Measurements from ENCODE around the gene MAST4.

Gene MAST4

DNA sequence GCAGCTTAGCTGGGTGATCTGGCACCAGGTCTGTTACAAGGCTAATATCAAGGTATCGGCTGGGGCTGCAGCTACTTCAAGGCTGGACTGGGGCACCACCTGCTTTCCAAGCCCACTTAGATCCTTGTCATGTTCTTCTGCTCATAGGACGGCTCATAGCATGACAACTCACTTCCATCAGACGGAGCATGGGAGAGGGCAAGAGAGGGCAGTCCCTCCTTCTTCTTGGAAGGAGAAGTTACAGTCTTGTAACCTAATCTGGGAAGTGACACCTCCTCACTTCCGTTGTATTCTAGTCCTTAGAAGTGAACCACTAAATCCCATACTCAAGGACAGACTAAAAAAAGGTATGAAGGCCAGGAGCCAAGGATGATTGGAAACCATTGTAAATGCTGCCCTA is 258.2 kb downstream of the MAST4 start:
- TF ChIP-seq FOXP2 (optimal IDR thresholded peaks at IDR 0.05; ENCODE audit: control extremely low read depth, extremely low read length, insufficient read depth) (no peak), POLR2AphosphoS5 (IDR thresholded peaks at IDR 0.05; ENCODE audit: borderline replicate concordance, low read depth, low read length) (no peak), EZH2 (IDR thresholded peaks at IDR 0.05) (no peak)
- no peaks in the 10 kb centered on the region for H3K9me3 ChIP-seq (ENCODE audit: low read depth, low read length)
- H3K36me3 ChIP-seq (ENCODE audit: insufficient read depth, low read length): no peaks in the 10 kb centered on the region
- no peak overlapping the region for H3K9ac ChIP-seq (ENCODE audit: insufficient read length)
- no peak overlapping the region for H3K27ac ChIP-seq
- H3K4me3 ChIP-seq: no peak overlapping the region
- no peak for DNase-seq (ENCODE audit: low read depth, low spot score)

DNA sequence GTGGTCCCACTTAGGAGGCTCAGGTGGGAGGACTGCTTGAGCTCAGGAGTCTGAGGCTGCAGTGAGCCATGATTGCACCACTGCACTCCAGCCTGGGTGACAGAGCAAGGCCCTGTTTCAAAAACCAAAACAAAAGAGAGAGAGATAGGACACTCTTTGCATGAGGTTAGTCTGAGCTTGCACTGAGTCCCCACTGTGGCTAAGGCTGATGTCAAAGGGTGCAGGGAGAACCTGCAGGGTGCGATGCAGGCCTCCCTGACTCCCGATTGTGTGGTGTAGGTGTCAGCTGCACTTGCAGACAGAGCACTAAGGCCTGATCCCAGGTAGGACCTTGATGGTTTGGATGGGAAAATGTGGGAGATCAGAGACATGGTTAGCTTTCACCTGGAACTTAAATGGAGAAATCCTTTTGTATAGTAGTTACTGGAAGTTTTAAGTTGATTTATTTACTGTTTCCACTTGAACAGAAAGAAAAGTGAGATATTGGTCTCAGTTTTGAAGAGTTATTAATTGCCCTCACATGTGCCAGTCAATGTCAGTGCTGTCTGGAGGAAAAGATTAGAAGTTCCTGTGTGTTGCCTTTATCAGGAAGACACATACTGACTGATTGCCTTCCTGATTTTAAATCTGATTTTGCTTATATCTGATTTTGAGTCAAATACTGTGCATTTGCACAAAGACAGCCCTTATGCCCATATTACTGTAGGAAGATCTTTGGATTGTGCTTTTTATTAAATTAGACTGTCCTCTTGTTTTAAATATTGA is 260.0 kb downstream of the MAST4 start:
- no peak for TF ChIP-seq POLR2AphosphoS5 (IDR thresholded peaks at IDR 0.05; ENCODE audit: borderline replicate concordance, low read depth, low read length)
- no peak for TF ChIP-seq EZH2 (IDR thresholded peaks at IDR 0.05)
- TF ChIP-seq FOXP2 (optimal IDR thresholded peaks at IDR 0.05; ENCODE audit: control extremely low read depth, extremely low read length, insufficient read depth): no peak
- Histone ChIP-seq H3K27ac (no peak overlapping the region), H3K4me3 (no peak overlapping the region), H3K36me3 (ENCODE audit: insufficient read depth, low read length) (no peaks in the 10 kb centered on the region), H3K9me3 (ENCODE audit: low read depth, low read length) (no peaks in the 10 kb centered on the region), H3K9ac (ENCODE audit: insufficient read length) (no peak overlapping the region)
- DNase-seq (ENCODE audit: low read depth, low spot score): no peak

DNA sequence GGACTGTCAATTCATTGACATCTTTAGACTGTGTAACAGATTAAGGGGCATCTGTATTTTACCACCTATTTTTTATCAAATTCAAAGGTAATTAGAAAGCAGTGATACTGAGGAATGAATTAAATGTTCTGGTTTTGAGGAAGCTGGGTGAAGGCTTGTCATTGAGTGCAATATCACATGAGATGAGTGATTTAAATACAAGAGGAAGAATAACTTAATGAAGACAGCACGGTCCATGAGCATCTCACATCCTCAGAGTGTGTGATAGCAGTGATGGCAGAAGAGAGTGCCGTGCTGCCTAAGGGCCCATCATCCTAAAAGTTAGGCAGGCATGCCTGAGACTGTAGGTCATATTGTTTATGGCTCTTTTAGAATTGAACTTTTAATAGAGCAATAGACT is 263.3 kb downstream of the MAST4 start:
- Histone ChIP-seq H3K27ac (no peak overlapping the region), H3K9ac (ENCODE audit: insufficient read length) (no peak overlapping the region), H3K9me3 (ENCODE audit: low read depth, low read length) (no peaks in the 10 kb centered on the region), H3K36me3 (ENCODE audit: insufficient read depth, low read length) (no peaks in the 10 kb centered on the region), H3K4me3 (no peak overlapping the region)
- DNase-seq (ENCODE audit: low read depth, low spot score): no peak
- TF ChIP-seq POLR2AphosphoS5 (IDR thresholded peaks at IDR 0.05; ENCODE audit: borderline replicate concordance, low read depth, low read length) (no peak), EZH2 (IDR thresholded peaks at IDR 0.05) (no peak)

DNA sequence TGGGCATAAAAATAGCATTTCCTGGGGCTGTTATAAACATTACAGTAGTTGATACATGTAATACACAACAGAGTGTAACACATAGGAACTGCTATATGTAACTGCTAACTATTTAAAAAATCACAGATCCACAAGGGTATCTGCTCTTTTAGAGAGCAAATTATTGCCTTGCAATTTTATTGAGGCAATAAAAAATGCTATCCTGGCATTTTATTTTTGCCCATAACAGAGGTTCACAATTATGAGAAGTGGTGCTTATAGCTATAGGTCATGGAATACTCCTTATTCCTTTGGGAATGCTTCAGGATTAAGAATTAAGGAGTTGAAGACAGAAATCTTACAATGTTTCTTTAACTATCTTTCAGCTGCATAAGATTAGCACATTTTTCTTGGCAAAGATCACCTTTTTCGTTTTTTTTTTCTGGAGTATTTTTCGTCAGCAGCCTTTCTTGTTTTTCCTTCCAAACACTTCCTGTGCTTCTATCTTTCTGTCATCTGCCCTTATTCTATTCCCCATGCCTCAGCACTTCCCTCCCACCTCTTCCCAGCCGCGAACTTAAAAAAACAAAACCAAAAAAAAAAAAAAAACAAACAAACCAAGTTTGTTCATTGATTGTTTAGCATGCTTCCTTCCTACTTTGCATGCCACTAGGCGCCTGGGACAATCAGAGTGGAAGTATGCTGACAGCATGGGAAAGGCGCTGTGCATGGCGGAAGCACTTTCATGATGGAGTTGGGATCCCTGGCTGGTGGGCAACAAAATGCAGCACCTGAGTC is 264.2 kb downstream of the MAST4 start:
- TF ChIP-seq EZH2 (IDR thresholded peaks at IDR 0.05): no peak
- no peak for TF ChIP-seq POLR2AphosphoS5 (IDR thresholded peaks at IDR 0.05; ENCODE audit: borderline replicate concordance, low read depth, low read length)
- TF ChIP-seq FOXP2 (optimal IDR thresholded peaks at IDR 0.05; ENCODE audit: control extremely low read depth, extremely low read length, insufficient read depth): no peak
- Histone ChIP-seq H3K27ac (peak overlapping the region; percentile 32), H3K36me3 (ENCODE audit: insufficient read depth, low read length) (no peaks in the 10 kb centered on the region), H3K9me3 (ENCODE audit: low read depth, low read length) (no peaks in the 10 kb centered on the region), H3K9ac (ENCODE audit: insufficient read length) (peak overlapping the region; percentile 17), H3K4me3 (peak overlapping the region; percentile 37)
- DNase-seq (ENCODE audit: low read depth, low spot score): no peak

DNA sequence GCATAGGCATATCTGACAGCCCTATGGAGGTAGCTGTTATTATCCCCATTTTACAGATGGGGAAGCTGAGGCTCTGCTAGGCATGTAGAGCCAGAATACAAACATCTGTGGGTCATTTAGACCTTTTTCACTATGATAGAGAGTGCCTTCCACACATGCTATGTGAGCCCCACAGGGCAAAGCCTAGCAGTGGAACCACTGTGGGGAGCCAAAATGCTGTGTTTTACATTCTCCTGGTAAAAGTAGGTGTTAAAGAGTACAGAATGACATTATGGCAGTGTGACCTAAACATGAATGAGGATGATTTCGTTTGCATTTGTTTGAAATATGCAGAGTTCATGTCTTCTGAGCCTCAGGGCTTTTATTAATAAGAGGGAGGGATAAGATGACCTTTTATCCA is 265.2 kb downstream of the MAST4 start:
- H3K9ac ChIP-seq (ENCODE audit: insufficient read length): no peak overlapping the region
- no peak overlapping the region for H3K27ac ChIP-seq
- no peaks in the 10 kb centered on the region for H3K9me3 ChIP-seq (ENCODE audit: low read depth, low read length)
- no peak for DNase-seq (ENCODE audit: low read depth, low spot score)
- no peak overlapping the region for H3K4me3 ChIP-seq
- no peaks in the 10 kb centered on the region for H3K36me3 ChIP-seq (ENCODE audit: insufficient read depth, low read length)
- no peak for TF ChIP-seq EZH2 (IDR thresholded peaks at IDR 0.05)
- TF ChIP-seq FOXP2 (optimal IDR thresholded peaks at IDR 0.05; ENCODE audit: control extremely low read depth, extremely low read length, insufficient read depth): no peak
- no peak for TF ChIP-seq POLR2AphosphoS5 (IDR thresholded peaks at IDR 0.05; ENCODE audit: borderline replicate concordance, low read depth, low read length)

DNA sequence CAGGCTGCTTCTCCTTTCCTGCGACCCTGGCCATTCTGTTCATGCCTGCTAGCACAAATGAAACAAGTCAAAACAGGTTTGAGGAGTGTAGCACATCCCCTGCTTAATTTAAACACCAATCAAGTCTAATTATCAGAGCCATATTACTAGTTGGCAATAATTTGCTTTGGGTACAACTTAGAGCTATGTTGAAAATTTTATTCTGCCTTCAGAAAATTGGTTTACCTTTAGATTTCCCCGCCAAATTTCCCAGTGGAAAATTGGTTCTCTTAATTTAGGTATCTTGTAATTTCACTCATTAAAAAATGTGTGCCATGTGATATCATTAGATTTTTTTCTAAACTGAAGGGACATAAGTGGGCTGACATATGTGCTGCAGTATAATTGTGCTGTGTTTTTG is 265.8 kb downstream of the MAST4 start:
- no peak overlapping the region for H3K9ac ChIP-seq (ENCODE audit: insufficient read length)
- no peak for DNase-seq (ENCODE audit: low read depth, low spot score)
- no peaks in the 10 kb centered on the region for H3K36me3 ChIP-seq (ENCODE audit: insufficient read depth, low read length)
- no peak overlapping the region for H3K27ac ChIP-seq
- no peaks in the 10 kb centered on the region for H3K9me3 ChIP-seq (ENCODE audit: low read depth, low read length)
- TF ChIP-seq FOXP2 (optimal IDR thresholded peaks at IDR 0.05; ENCODE audit: control extremely low read depth, extremely low read length, insufficient read depth) (no peak), POLR2AphosphoS5 (IDR thresholded peaks at IDR 0.05; ENCODE audit: borderline replicate concordance, low read depth, low read length) (no peak), EZH2 (IDR thresholded peaks at IDR 0.05) (no peak)
- no peak overlapping the region for H3K4me3 ChIP-seq

DNA sequence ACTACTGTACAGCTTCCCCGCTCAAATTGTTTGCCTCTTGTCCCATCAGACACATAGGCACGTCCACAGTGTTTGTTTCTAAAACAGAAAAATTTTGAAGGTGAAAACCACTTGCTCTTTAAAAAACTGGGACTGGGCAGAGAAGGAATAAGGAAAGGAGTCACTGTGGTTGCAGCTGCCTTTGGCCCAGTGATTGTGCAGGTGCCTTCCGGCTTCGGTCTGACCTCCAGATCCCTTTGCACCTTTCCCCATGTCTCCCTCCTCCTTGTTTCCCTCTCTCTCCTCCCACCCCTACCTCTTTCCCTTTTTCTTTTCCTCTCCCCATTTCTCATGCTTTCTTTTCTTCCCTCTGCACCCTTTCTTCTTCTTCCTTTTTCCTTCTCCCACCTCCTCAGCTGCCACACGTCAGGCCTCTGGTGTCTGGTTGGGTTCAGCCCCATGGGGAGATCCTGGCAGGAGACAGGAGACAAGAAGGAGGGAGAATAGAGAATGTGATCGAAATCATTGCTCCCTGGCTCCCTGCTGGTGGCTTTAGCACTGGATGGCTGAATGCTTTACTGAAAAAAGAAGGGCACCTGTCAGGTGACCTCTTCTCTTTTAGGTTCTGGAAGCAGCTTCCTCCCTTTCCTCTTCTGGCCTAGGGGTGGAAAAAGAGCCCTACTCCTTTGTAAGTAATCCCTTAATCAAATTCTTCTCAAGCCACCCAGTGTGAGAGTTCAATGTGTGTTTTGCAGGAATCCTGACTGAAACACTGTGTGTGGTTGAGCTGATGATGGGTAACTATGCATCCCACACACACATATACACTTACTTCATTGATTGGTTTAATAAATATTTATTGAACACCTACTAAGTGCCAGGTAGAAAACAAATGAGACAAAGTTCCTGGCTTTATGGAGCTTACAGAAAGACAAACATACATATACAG is 267.3 kb downstream of the MAST4 start:
- no peaks in the 10 kb centered on the region for H3K9me3 ChIP-seq (ENCODE audit: low read depth, low read length)
- no peak overlapping the region for H3K9ac ChIP-seq (ENCODE audit: insufficient read length)
- H3K27ac ChIP-seq: no peak overlapping the region
- no peak overlapping the region for H3K4me3 ChIP-seq
- no peak for DNase-seq (ENCODE audit: low read depth, low spot score)
- TF ChIP-seq FOXP2 (optimal IDR thresholded peaks at IDR 0.05; ENCODE audit: control extremely low read depth, extremely low read length, insufficient read depth) (no peak), POLR2AphosphoS5 (IDR thresholded peaks at IDR 0.05; ENCODE audit: borderline replicate concordance, low read depth, low read length) (no peak), EZH2 (IDR thresholded peaks at IDR 0.05) (no peak)
- H3K36me3 ChIP-seq (ENCODE audit: insufficient read depth, low read length): no peaks in the 10 kb centered on the region

Measured in SK-N-MC (cell line).